ENCODE measurements around the gene NKX1-1. TPM values are rescaled to one million over a fixed set of nuclear protein-coding genes. Genes with fewer than 3 reads are reported as not detected.
A peak's percentile ranks its signal among the peaks of the same experiment; 100 is the strongest.
"Not testable (repeated sequence)": the region's sequence is repeated elsewhere in the genome, so short reads cannot be mapped to it uniquely, and the experiment has no call there.

NKX1-1 gene
- polyA plus RNA-seq, 3 donors from 2014 or later: not detected

DNA sequence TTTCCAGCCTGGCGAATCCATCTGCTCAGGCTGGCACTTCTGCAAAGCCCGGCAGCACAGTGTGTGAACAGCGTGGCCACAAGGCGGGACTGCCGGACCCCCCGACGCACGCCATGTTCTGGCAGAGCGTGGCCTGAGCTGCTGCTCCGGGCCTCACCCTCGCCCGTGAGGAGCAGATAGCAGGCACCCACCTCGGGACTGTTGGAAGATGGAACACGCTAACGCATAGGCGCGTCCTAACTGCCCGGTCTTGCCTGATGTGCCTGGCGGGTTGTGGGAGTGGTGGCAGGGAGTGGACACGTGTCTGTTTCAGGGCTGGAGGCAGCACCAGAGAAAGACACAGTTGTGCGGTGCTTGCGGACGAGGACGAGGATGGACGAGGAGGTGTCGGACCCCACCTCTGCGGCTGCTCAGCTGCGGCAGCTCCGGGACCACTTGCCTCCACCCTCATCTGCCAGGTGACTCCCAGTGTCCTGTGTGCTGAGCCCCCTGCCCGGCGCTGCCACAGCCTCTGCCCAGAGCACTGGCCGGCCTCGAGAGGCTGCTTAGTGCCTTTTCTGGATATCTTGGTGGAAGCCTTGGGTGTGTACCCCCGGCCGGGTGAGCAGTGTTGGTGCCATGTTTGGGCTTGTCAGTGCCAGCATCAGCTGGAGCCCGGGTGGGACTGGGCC, 31.1 kb downstream of the NKX1-1 start:
- no peak overlapping the region for H3K27ac Mint-ChIP-seq
- H3K9me3 Mint-ChIP-seq: no peaks in the 10 kb centered on the region
- H3K27me3 Mint-ChIP-seq (ENCODE audit: low read depth in 3 of 3): peaks cover 0 to 2% (median 0%) of the 10 kb centered on the region in 3 donors
- DNase-seq: no peak
- H3K36me3 Mint-ChIP-seq: peaks cover 7 to 32% (median 11%) of the 10 kb centered on the region in 3 donors
- H3K4me1 Mint-ChIP-seq: peaks cover 0 to 5% of the 10 kb centered on the region in 2 donors
- no peak overlapping the region for H3K4me3 Mint-ChIP-seq

DNA sequence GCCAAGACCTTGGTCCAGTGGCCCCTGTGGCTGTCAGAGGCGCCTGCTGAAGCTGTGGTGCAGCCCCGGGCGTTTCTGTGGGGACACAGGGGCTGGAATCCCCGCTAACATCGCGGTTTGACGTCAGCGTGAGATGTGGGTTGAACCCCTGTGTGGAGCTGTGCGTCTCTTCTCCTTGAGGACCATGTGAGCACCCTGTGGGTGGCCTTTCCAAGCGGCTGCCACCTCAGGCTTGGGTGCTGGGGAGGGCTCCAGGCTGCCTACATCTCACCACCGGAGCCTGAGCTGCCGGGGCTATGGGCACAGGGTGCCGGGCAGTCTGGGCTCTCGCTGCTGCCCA, 31.6 kb downstream of the NKX1-1 start:
- Mint-ChIP-seq H3K4me3 (no peak overlapping the region), H3K9me3 (no peaks in the 10 kb centered on the region), H3K27ac (no peak overlapping the region), H3K4me1 (peaks cover 0 to 5% of the 10 kb centered on the region in 2 donors), H3K27me3 (ENCODE audit: low read depth in 3 of 3) (peaks cover 0 to 2% (median 0%) of the 10 kb centered on the region in 3 donors), H3K36me3 (peaks cover 7 to 35% (median 15%) of the 10 kb centered on the region in 3 donors)
- DNase-seq: no peak

DNA sequence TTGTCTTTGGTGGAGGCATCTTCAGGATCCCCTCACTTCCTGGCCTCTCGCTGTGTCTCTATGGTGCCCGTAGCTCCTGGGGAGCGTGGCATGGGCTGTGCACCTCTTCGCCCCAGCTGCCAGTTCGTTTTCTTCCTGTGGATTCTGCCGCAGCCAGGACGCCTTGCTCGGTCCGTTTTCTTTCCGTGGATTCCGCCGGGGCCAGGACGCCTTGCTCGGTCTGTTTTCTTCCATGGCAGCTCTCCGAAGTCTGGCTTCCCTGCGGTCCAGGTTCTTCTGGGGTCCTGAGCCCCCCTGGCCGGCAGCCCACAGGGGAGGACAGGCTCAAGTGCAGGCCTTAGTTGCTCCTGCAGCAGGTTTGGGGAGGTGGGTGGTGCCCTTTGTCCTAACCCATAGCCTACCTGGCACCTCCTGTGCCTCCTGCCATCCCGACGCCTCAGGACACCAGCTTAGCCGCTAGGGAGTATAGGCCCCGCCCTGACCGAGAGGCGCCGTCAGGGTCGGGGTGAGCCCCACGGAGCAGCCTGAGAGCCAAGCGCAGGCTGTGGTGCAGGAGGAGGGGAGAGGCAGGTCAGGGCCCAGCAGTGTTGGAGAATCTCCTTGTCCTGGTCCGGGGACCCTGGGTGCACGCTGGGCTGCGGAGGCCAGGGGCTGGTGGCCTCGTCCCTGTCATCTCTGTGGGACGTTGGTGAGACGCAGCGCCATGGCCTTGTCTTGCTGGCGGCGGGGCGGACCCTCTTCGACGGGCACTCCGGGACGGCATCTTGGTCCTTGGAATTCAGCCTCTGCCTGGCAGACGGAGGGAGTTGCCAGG, 32.1 kb downstream of the NKX1-1 start:
- Mint-ChIP-seq H3K4me1 (peaks cover 0 to 5% of the 10 kb centered on the region in 2 donors), H3K27ac (no peak overlapping the region), H3K27me3 (ENCODE audit: low read depth in 3 of 3) (peaks cover 0 to 2% (median 0%) of the 10 kb centered on the region in 3 donors), H3K36me3 (peaks cover 7 to 39% (median 15%) of the 10 kb centered on the region in 3 donors), H3K4me3 (no peak overlapping the region), H3K9me3 (no peaks in the 10 kb centered on the region)
- no peak for DNase-seq

DNA sequence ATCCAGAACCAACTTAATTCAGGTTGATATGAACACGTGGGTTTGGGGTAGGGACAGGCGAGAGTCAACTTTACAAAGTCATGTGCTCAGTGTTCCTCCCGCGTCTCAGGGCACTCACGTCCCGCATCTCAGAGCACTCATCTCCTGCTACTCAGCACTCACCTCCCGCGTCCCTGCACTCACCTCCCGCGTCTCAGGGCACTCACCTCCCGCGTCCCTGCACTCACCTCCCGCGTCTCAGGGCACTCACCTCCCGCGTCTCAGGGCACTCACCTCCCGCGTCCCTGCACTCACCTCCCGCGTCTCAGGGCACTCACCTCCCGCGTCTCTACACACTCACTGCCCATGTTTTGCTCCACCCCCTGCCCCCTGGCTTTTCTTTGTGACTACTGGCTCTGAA, 33.7 kb downstream of the NKX1-1 start:
- H3K4me3 Mint-ChIP-seq, H3K27ac Mint-ChIP-seq: not testable (repeated sequence)

DNA sequence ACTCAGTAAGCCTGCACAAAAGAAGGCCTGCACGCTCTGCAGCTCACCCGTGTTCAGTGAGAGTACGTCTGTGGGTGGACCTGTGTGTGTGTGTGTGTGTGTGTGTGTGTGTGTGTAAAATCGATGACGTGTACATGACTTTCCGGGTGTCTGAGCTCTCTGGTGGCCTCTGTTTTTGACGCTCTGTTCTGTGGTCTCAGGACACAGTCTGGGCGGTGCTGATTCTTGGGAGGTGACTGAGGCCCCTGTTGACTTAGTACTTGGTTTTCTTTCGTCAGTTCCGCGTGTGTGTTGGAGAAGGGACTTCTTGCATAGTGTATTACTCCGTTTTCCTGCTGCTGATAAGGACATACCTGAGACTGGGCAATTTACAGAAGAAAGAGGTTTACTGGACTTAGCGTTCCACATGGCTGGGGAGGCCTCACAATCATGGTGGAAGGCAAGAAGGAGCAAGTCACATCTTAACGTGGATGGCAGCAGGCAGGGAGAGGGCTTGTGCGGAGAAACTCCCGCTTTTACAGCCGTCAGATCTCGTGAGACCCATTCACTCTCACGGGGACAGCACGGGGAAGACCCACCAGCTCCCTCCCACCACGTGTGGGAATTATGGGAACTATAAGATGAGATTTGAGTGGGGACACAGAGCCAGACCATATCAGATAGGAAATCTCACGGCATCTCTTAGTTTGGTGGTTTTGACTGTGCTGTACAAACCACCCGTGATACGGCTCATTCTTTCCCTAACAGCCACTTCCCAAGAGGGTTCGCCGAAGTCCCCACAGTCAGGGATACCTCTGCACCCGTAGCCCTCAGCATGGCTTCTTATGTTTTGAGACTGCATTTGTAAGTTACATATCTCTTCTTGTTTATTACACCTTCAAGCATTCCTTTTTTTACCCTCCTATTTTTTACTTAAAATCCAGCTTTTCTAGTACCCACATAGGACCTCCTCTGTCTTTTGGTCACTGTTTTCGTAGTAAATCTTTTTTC, 34.8 kb downstream of the NKX1-1 start:
- Mint-ChIP-seq H3K27me3 (ENCODE audit: low read depth in 3 of 3) (peaks cover 0 to 2% (median 0%) of the 10 kb centered on the region in 3 donors), H3K27ac (peak overlapping the region in 2 of 6 donors; percentile 31 to 61), H3K4me1 (peaks cover 0 to 5% of the 10 kb centered on the region in 2 donors), H3K4me3 (no peak overlapping the region), H3K36me3 (peaks cover 7 to 43% (median 15%) of the 10 kb centered on the region in 3 donors), H3K9me3 (no peaks in the 10 kb centered on the region)
- DNase-seq: no peak

More for the DNA sequence above, 33.7 kb downstream of the NKX1-1 start:
- peaks cover 7 to 39% (median 15%) of the 10 kb centered on the region in 3 donors for H3K36me3 Mint-ChIP-seq
- DNase-seq; H3K4me1 Mint-ChIP-seq; H3K9me3 Mint-ChIP-seq; H3K27me3 Mint-ChIP-seq (ENCODE audit: low read depth in 3 of 3): not testable (repeated sequence)

DNA sequence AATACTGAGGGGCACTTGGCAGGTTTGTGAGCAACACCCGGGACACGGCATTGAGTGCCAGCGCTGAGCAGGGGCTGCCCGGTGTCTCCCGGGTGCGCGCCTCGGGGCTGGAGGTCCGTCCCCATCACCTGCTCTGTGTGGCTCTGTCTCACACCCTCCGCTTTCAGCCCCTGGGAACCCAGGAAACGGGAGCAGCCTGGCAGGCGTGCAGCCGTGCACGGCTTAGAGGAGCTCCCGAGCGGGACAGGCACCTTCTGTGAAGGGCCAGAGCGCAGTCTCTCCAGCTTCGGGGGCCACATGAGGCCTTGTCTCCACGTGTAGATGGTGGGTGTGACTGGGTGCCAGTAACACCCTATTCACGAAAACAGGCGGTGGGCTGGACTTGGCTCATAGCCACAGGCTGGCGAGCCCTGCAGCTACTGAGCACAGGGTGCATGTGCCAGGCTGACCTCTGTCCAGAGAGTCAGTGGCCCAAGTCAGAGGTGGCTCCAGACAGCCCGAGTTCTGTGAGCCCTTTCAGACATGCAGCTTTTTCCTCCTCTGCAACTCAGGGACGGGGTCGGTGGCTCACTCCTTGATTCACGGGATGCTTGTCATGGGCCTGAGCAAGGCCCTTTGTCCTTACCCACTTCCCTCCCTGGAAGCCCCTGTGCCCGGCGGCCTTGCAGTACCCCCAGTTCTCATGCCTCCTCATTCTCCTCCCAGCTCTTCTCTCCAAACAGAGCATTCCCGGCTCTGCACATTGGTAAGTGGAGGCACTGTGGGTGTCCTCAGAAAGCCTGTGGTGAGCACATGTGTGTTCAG, 35.7 kb downstream of the NKX1-1 start:
- no peak for DNase-seq
- Mint-ChIP-seq H3K4me3 (no peak overlapping the region), H3K36me3 (peaks cover 7 to 43% (median 15%) of the 10 kb centered on the region in 3 donors), H3K27ac (peak overlapping the region in 1 of 6 donors; percentile 61), H3K4me1 (peaks cover 0 to 5% of the 10 kb centered on the region in 2 donors), H3K27me3 (ENCODE audit: low read depth in 3 of 3) (peaks cover 0 to 2% (median 0%) of the 10 kb centered on the region in 3 donors), H3K9me3 (no peaks in the 10 kb centered on the region)

DNA sequence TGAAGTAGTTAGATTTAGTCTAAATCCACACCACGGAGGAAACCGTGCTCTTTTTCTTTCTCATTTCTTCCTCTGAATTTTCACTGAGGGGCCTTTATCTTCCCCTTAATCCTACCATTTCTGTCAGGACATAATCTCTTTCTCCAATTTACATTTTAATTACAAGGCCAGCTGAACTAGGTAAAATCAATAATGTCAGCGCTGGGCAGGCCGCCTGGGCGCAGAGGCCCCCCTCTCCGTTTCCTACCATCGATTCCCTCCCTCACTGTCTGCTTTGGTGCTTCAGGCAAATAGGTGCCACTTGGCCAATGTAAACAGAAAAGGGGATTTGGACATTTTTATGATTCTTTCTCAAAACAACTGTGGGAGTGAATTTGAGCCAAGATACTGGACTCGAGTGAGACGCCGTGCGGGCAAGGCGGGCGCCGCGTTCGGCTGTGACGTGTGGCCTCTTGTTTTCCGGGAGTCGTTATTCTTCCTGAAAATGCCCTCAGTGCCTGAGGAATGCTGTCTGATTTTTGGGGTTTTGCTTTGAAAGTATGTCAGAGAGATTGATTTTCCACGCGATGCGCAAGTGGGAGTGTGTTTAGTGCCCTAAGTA, 36.7 kb downstream of the NKX1-1 start:
- no peak for DNase-seq
- Mint-ChIP-seq H3K4me1 (peaks cover 0 to 5% of the 10 kb centered on the region in 2 donors), H3K9me3 (no peaks in the 10 kb centered on the region), H3K27ac (no peak overlapping the region), H3K27me3 (ENCODE audit: low read depth in 3 of 3) (peaks cover 0 to 2% (median 0%) of the 10 kb centered on the region in 3 donors), H3K36me3 (peaks cover 7 to 43% (median 15%) of the 10 kb centered on the region in 3 donors), H3K4me3 (no peak overlapping the region)

DNA sequence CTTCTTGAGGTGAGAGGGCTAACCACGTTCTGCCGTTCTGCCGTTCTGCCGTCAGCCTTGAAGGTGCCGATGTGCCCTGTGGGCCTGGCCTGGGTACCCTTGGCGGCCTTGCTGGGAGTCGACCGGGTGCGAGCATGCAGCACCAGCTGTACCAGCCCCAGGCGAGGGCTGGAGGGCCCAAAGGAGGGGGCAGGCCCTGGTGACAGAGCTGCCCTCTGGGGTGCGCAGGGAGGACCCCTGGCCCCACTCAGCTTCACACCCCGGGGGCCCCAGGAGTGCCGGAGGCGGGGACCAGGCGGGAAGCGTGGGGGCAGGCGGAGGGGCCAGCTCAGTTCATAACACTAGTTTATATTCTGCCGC, 37.2 kb downstream of the NKX1-1 start:
- Mint-ChIP-seq H3K36me3 (peaks cover 7 to 43% (median 15%) of the 10 kb centered on the region in 3 donors), H3K4me3 (no peak overlapping the region), H3K9me3 (no peaks in the 10 kb centered on the region), H3K27ac (no peak overlapping the region), H3K27me3 (ENCODE audit: low read depth in 3 of 3) (peaks cover 0 to 2% (median 0%) of the 10 kb centered on the region in 3 donors), H3K4me1 (peaks cover 0 to 5% of the 10 kb centered on the region in 2 donors)
- DNase-seq: no peak

DNA sequence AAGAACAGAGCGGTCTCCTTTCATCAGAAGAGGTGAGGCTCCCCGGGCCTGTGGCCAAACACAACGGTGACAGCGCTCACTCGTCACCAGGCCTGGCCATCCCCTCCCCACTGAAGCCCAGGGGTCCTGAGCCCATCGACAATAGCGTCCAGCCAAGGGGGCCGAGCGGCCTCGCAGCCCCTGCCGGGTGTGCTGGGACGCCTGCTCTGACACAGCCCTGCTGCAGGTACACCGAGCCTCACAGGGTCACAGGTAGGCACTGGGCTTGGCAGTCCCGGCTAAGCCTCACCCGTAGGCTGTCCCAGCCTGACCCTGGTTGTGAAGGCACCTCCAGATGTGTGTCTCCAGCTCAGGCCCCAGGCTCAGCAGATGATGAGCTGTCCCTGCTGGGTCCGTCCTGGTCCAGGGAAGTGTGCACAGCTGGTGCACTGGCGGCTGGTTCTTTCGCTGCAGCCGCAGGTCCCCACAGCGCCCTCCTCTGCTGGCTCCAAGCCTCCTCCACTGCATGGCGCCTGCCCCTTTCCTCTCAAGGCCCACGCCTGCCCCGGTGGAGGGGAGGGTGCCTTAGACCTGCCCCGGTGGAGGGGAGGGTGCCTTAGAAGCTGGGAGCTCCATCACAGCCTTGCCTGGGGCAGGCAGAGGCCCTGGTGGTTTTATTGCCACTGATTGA, 37.7 kb downstream of the NKX1-1 start:
- Mint-ChIP-seq H3K27ac (no peak overlapping the region), H3K36me3 (peaks cover 7 to 39% (median 13%) of the 10 kb centered on the region in 3 donors), H3K9me3 (no peaks in the 10 kb centered on the region), H3K4me1 (peaks cover 0 to 5% of the 10 kb centered on the region in 2 donors), H3K4me3 (no peak overlapping the region), H3K27me3 (ENCODE audit: low read depth in 3 of 3) (peaks cover 0 to 2% (median 0%) of the 10 kb centered on the region in 3 donors)
- DNase-seq: no peak

DNA sequence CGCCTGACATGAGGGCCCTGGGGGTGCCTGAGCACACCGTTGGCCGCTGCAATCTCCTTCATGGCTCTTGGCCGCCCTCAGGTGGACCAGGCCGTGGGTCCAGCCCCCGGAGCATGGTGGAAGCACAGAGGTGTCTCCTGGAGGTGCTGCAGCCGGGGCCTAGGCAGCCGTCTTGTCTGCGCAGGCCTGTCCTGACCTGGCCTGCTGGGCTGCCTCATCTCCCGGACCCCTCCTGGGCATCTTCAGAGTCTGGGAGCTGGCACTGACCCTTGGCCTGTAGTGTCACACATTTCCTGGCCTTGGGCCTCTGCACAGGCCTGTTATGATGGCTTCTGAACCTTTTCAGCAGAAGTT, 38.3 kb downstream of the NKX1-1 start:
- no peak for DNase-seq
- Mint-ChIP-seq H3K27ac (no peak overlapping the region), H3K27me3 (ENCODE audit: low read depth in 3 of 3) (peaks cover 0 to 2% (median 0%) of the 10 kb centered on the region in 3 donors), H3K4me1 (peaks cover 0 to 5% of the 10 kb centered on the region in 2 donors), H3K4me3 (no peak overlapping the region), H3K9me3 (no peaks in the 10 kb centered on the region), H3K36me3 (peaks cover 7 to 36% (median 14%) of the 10 kb centered on the region in 3 donors)

DNA sequence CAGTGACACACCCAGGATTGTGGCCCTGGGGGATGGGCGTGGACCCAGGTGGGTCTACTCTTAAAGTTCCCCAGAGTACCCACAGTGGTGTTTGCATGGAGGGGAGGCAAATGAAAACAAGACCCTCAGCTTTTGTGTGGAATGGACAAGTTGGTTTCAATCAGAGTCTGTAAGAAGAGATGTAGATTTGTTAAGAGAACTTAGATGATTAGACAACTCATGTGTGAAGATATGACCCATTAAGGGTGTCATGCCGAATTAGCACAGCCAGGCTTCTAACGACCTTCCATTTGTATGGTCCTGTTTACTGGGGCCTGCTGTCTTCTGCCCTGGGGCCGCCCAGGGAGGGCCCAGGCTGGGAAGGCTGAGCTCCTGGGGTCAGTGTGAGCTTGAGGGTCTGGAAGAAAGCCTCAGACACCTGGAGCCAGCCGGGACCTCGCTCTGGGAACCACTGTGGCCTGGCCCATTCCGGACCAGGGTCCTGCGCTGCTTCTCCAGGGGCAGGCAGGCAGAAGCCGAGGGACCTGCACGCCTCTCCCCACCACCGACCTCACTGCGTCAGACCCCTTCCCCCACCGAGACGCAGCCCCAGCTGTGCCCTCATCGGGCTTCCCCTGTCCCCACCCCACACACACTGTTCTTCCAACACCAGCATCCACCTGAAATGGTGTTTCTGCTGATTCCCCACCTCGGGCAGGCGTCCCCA, 38.9 kb downstream of the NKX1-1 start:
- Mint-ChIP-seq H3K4me3 (no peak overlapping the region), H3K27ac (peak overlapping the region in 1 of 6 donors; percentile 78), H3K36me3 (peaks cover 7 to 31% (median 14%) of the 10 kb centered on the region in 3 donors), H3K9me3 (no peaks in the 10 kb centered on the region), H3K4me1 (peaks cover 0 to 5% of the 10 kb centered on the region in 2 donors), H3K27me3 (ENCODE audit: low read depth in 3 of 3) (peaks cover 0 to 2% (median 0%) of the 10 kb centered on the region in 3 donors)
- DNase-seq: no peak
